Panc1 (cell line): Measurements from ENCODE around the gene PJA1.

ENCODE experiments used
- POLR2AphosphoS5 ChIP-seq: IDR thresholded peaks from 2 replicates; pipeline ENCODE4 v1.6.1; 2012; ENCODE audit warnings: mild to moderate bottlenecking, low read depth, low read length, moderate library complexity
- SIN3A ChIP-seq: IDR thresholded peaks from 2 replicates; pipeline ENCODE4 v1.6.1; 2012; ENCODE audit warnings: low read depth, mild to moderate bottlenecking, low read length, moderate library complexity, borderline replicate concordance; ENCODE audit not compliant: insufficient read depth
- TCF7L2 ChIP-seq: IDR thresholded peaks from 2 replicates; pipeline ENCODE4 v1.6.1; 2011; ENCODE audit warnings: mild to moderate bottlenecking, low read depth, low read length, inconsistent platforms
- TF ChIP-seq, protein P1 (sequence below): fragments of 450-650 bp; IDR thresholded peaks from 2 replicates; pipeline ENCODE4 v1.5.1; 2017; ENCODE audit warnings: mild to moderate bottlenecking
- TF ChIP-seq, protein P2 (sequence below), 2 experiments: IDR thresholded peaks; 2 replicates each; pipeline ENCODE4 v1.6.1; 2011 to 2012; ENCODE audit warnings: low read depth in 2 of 2, control low read depth in 1 of 2, low read length in 1 of 2, mild to moderate bottlenecking in 1 of 2, moderate library complexity in 1 of 2; ENCODE audit not compliant: insufficient read depth in 1 of 2

DNA sequence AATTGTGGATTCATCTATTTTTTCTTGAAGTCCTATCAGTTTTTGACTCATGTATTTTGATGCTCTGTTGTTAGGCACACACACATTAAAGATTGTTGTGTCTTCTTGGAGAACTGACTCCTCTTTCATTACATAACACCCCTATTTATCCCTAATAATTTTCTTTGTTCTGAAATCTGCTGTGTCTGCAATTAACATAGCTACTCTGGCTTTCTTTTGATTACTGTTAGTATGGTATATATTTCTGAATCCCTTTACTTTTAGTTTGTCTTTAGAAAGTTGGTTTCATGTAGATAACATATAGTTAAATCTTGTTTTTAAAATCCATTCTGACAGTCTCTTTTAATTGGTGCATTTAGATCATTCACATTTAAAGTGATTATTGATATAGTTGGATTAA is 5.1 kb upstream of the PJA1 start:
- TF ChIP-seq POLR2AphosphoS5 (no peak), TCF7L2 (no peak), SIN3A (no peak)
- TF ChIP-seq, protein P1, sequence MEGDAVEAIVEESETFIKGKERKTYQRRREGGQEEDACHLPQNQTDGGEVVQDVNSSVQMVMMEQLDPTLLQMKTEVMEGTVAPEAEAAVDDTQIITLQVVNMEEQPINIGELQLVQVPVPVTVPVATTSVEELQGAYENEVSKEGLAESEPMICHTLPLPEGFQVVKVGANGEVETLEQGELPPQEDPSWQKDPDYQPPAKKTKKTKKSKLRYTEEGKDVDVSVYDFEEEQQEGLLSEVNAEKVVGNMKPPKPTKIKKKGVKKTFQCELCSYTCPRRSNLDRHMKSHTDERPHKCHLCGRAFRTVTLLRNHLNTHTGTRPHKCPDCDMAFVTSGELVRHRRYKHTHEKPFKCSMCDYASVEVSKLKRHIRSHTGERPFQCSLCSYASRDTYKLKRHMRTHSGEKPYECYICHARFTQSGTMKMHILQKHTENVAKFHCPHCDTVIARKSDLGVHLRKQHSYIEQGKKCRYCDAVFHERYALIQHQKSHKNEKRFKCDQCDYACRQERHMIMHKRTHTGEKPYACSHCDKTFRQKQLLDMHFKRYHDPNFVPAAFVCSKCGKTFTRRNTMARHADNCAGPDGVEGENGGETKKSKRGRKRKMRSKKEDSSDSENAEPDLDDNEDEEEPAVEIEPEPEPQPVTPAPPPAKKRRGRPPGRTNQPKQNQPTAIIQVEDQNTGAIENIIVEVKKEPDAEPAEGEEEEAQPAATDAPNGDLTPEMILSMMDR = no peak
- TF ChIP-seq, protein P2, sequence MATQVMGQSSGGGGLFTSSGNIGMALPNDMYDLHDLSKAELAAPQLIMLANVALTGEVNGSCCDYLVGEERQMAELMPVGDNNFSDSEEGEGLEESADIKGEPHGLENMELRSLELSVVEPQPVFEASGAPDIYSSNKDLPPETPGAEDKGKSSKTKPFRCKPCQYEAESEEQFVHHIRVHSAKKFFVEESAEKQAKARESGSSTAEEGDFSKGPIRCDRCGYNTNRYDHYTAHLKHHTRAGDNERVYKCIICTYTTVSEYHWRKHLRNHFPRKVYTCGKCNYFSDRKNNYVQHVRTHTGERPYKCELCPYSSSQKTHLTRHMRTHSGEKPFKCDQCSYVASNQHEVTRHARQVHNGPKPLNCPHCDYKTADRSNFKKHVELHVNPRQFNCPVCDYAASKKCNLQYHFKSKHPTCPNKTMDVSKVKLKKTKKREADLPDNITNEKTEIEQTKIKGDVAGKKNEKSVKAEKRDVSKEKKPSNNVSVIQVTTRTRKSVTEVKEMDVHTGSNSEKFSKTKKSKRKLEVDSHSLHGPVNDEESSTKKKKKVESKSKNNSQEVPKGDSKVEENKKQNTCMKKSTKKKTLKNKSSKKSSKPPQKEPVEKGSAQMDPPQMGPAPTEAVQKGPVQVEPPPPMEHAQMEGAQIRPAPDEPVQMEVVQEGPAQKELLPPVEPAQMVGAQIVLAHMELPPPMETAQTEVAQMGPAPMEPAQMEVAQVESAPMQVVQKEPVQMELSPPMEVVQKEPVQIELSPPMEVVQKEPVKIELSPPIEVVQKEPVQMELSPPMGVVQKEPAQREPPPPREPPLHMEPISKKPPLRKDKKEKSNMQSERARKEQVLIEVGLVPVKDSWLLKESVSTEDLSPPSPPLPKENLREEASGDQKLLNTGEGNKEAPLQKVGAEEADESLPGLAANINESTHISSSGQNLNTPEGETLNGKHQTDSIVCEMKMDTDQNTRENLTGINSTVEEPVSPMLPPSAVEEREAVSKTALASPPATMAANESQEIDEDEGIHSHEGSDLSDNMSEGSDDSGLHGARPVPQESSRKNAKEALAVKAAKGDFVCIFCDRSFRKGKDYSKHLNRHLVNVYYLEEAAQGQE (IDR thresholded peaks at IDR 0.05; ENCODE audit: insufficient read depth in 1 of 2, low read depth in 2 of 2, low read length in 1 of 2) = no peak
